HG02588 (cell line): Measurements from ENCODE around the gene TMEM273.

ENCODE experiments used
- ATAC-seq: cut with Tn5 transposase; IDR thresholded peaks from one replicate; pipeline ENCODE4 v1.9.1; 2021; ENCODE audit warnings: mild to moderate bottlenecking, moderate library complexity; ENCODE audit not compliant: unreplicated experiment

Gene TMEM273

GRCh38 chr10:49177391-49178355, 10.5 kb downstream of the TMEM273 start:
- ATAC-seq = peak; percentile 83

GRCh38 chr10:49176310-49177268, 11.6 kb downstream of the TMEM273 start:
- ATAC-seq = peak; percentile 2

- ATAC-seq = no peak
Measured at GRCh38 chr10:49175587-49176309, 12.4 kb downstream of the TMEM273 start.

- no peak for ATAC-seq
Measured at GRCh38 chr10:49174926-49175500, 13.2 kb downstream of the TMEM273 start.

- no peak for ATAC-seq
Measured at GRCh38 chr10:49174261-49174925, 13.8 kb downstream of the TMEM273 start.

GRCh38 chr10:49173853-49174252, 14.3 kb downstream of the TMEM273 start:
- no peak for ATAC-seq

GRCh38 chr10:49173201-49173772, 14.9 kb downstream of the TMEM273 start:
- no peak for ATAC-seq

GRCh38 chr10:49172777-49173132, 15.4 kb downstream of the TMEM273 start:
- ATAC-seq = no peak

- ATAC-seq = no peak
Measured at GRCh38 chr10:49172061-49172776, 16.0 kb downstream of the TMEM273 start.

GRCh38 chr10:49171326-49172060, 16.7 kb downstream of the TMEM273 start:
- no peak for ATAC-seq

GRCh38 chr10:49170632-49171325, 17.4 kb downstream of the TMEM273 start:
- ATAC-seq = no peak

- no peak for ATAC-seq
Measured at GRCh38 chr10:49169776-49170175, 18.4 kb downstream of the TMEM273 start.

- ATAC-seq = no peak
Measured at GRCh38 chr10:49168831-49169500, 19.2 kb downstream of the TMEM273 start.

GRCh38 chr10:49168171-49168540, 20.0 kb downstream of the TMEM273 start:
- no peak for ATAC-seq

GRCh38 chr10:49167425-49168170, 20.6 kb downstream of the TMEM273 start:
- no peak for ATAC-seq
